ENCODE measurements around the gene MAML3.

The MAML3 gene

GRCh38 chr4:140126261-140126660 is 27.7 kb downstream of the MAML3 start:
- DNase-seq (ENCODE audit: low read depth) = no peak

DNA sequence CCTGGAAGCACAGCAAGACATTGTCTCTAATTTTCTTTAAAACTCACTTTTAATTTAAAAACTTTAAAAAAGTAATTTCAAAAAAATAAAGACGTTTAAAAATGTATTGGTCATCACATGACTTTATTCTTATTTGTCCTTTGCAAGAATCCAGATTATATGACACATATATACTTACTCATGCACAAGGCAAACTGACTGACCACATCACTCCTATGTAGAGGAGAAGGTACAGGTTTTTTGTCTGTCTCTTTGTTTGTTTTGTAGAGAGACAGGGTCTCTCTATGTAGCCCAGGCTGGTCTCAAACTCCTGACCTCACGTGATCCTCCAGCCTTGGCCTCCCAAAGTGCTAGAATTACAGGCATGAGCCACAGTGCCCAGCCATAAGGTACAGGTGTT is 28.6 kb downstream of the MAML3 start:
- no peak for DNase-seq (ENCODE audit: low read depth)

DNA sequence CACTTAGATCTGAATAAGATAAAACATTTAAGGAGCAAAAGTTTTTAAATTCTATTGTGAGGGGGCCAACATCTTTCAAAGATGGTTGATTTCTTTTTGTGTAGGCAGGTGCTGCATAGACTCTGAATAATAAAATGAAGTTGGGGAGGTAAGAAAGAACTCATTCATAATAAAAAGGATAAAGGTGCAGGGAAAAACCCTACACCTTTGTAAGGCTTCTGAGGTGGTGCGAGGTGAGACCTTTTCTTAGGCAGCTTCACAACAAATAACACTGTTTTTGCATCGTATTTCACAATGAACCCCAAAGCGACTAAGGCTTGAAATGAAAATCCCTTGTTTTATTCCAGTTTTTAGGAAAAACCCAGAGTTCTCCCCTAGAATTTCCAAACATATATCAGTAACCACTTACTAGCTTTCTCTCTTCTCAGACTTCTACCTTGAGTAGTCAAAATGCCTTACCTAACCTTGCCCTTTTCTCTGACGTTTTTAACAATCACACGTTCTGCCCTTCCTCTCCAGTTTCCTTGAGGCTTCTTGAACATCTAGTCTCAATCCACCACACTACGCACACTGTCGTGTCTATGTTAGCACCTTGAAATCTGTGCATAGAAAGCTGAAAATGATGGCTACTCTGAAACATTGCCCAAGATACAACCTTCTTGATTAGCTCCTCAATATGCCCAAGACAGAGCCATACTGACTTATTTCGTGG is 30.2 kb downstream of the MAML3 start:
- no peak for DNase-seq (ENCODE audit: low read depth)

DNA sequence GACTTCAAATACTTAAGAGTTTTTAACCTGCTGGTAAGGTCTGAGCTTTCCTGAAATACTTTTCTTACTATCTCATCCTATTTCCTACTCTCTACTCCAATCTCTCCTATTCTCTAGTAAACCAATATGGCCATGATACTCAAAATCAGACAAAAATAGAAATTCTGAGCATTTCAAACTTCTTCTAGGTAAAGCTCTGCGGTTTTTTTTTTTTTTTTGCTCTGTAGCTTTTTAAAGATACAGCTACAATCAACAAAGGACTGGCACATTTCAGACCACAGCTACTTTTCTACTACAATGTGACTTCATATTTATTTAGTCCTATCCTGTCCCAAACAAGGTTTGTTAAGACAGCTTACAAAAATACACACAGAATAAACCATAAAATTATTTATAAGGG is 31.1 kb downstream of the MAML3 start:
- no peak for DNase-seq (ENCODE audit: low read depth)

GRCh38 chr4:140121646-140122045 is 32.3 kb downstream of the MAML3 start:
- no peak for DNase-seq (ENCODE audit: low read depth)

DNA sequence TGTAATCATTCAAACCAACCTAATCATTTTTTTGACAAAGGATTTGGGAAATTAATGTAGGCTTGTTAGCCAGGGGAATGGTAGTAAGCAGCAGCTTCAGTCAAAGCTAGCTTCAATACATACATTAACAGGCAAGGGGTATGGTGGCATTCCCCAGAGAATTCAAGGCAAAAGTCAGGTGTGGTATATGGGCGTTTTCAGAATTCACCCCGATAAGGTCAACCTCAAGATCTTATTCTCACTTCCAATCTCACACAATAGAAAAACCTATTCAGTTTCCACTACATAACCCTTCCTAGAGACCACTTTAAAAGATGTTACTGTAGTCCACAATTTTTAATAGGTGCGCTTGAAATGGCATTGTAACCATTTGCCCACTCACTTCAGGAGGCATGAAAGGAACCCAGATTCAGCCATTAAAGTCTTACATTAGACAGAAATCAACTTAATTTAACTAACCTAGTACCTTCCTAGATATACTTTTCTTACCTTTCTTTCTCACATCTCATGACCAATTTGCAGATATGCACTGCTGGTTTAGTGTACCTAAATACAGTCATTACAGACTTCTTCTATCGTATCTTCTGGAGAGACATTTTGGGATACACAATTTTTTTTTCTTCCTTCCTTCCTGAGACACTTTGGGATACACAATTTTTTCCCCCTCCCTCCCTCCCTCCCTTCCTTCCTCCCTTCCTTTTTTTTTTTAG is 34.9 kb downstream of the MAML3 start:
- no peak for DNase-seq (ENCODE audit: low read depth)

GRCh38 chr4:140117947-140118346 is 36.0 kb downstream of the MAML3 start:
- DNase-seq (ENCODE audit: low read depth) = no peak

GRCh38 chr4:140116442-140117104 is 37.4 kb downstream of the MAML3 start:
- no peak for DNase-seq (ENCODE audit: low read depth)

GRCh38 chr4:140115140-140115539 is 38.8 kb downstream of the MAML3 start:
- DNase-seq (ENCODE audit: low read depth) = no peak

DNA sequence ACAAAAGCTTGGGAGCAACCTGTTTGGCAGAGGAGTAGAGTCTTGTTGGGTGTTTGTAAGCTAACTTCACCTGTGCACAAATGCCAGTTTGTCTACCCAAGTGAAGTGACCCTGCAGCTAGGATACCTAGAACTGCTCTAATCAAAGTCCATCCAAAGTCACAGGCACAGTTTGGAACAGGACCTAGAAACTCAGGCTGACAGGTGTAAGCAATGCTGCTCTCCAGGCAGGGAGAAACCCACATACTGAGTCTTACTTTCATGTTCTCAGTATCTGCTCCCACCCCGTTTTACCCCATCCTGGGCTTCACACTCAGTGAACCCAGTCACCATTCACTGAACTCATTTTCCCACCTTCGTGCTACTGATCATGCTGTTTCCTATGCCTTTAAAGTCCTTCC is 40.3 kb downstream of the MAML3 start:
- DNase-seq (ENCODE audit: low read depth) = no peak

DNA sequence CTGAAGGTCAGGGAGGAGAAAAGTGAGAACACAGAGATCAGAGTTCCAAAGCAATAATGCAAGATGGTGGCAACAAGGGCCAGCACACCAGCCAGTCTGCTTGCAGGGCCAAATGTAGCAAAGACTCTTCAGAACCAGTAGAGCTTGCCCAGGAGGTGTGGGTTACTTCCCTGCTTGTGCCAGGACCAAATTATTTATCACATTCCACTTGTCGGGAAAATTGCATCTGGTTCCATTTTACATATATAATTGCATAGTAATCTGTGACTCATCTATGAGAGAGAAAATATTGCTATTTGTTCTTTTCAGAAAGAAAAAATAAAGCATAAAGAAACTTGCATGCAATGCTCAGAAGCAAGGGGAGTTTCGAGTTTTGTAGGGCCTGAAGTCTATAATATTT is 41.4 kb downstream of the MAML3 start:
- DNase-seq (ENCODE audit: low read depth) = no peak

- no peak for DNase-seq (ENCODE audit: low read depth)
Observed at GRCh38 chr4:140111256-140111655, 42.7 kb downstream of the MAML3 start.

DNA sequence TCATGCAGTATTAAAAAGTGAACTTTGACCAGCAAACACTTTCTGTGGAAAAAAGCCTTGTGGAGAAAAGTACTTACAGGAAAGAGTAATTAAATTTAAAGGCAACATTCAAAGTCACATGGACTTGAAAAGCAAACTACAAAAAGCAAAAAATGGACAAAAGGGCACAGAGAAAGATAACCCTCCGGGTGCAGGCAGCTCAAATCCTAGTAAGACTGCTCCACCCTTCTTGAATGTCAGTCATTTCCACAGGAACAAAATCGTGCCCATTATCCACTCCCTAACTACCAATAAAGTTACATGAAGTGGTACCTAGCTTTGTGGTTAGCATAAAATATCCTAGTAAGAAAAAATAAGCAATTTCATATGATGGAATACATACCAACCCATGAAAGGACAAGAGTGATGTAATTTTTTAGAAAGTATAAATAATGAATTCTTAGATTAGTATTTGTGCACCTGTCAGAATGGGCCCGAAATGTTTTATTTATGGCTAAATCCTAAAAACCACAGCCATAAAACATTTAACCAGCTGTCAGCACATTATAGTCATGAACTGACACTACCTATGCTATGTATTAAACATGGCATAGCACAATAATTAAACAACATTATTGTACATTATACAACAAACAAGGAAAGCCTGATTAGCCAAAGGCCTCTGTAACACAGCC is 43.3 kb downstream of the MAML3 start:
- no peak for DNase-seq (ENCODE audit: low read depth)

- DNase-seq (ENCODE audit: low read depth) = no peak
Observed at GRCh38 chr4:140109737-140110136, 44.2 kb downstream of the MAML3 start.

GRCh38 chr4:140109292-140109691 is 44.7 kb downstream of the MAML3 start:
- DNase-seq (ENCODE audit: low read depth) = no peak

- DNase-seq (ENCODE audit: low read depth) = no peak
Observed at GRCh38 chr4:140108713-140109230, 45.2 kb downstream of the MAML3 start.

DNA sequence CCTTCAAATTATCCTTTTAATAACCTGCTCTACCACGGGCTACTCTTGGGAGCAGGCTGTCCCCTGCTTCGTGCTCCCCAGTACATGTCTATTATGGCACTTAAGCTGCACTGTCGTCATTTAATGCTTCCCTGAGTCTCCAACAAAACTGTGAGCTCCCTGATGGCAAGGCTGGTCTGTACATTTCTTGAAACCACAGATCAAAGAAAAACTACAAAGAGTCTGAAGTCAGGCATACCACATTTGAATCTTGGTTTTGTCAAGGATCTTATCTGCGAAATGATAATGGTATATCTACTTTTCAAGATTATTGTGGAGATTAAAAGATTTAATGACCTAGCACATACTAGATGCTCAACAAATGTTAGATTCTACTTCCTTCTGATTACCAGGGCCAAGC is 45.7 kb downstream of the MAML3 start:
- no peak for DNase-seq (ENCODE audit: low read depth)

GRCh38 chr4:140106289-140106844 is 47.6 kb downstream of the MAML3 start:
- no peak for DNase-seq (ENCODE audit: low read depth)

GRCh38 chr4:140105436-140105835 is 48.5 kb downstream of the MAML3 start:
- no peak for DNase-seq (ENCODE audit: low read depth)

- peak; percentile 30 for DNase-seq (ENCODE audit: low read depth)
Observed at GRCh38 chr4:140103676-140104075, 50.3 kb downstream of the MAML3 start.

DNA sequence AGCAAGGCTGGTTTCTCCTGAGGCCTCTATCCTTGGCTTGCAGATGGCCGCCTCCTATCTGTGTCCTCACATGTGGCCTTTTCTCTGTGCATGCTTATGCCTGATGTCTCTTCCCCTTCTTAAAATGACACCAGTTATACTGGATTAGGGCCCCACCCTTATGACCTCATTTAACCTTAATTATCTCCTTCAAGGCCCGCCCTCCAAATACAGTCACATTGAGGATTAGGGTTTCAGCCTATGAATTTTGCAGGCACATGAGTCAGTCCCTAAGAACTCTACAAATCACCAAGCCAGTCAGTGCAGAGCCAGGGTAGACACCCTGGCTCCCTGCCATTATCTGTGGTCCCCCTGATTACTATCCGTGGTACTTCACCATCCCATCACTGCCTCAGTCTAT is 51.6 kb downstream of the MAML3 start:
- no peak for DNase-seq (ENCODE audit: low read depth)

DNA sequence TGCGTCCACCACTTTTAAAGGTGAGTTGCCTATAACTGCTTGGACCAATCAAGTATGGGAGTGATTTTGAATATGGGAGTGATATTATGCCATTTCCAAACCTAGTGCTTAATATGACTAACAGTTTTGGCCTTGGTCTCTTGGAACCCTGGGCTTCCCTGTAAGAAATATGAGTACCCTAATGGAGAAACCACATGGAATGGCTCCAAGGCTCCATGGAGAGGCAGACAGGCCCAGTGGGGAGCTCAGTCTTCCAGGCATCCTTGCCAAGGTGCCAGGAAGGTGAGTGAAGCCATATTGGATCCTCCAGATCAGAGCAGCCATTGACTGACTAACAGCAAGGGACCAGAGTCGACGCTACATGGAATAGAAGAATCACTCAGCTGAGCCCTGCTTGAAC is 53.2 kb downstream of the MAML3 start:
- no peak for DNase-seq (ENCODE audit: low read depth)
